HG02885 (cell line): Measurements from ENCODE around the gene C20orf204.

Experiments used
- ATAC-seq: cut with Tn5 transposase; IDR thresholded peaks from one replicate; pipeline ENCODE4 v1.9.1; 2021; ENCODE audit warnings: mild to moderate bottlenecking; ENCODE audit not compliant: unreplicated experiment, poor library complexity

Gene C20orf204

GRCh38 chr20:64025826-64026412 is 10.1 kb upstream of the C20orf204 start:
- no peak for ATAC-seq

GRCh38 chr20:64027981-64028685 is 7.8 kb upstream of the C20orf204 start:
- ATAC-seq: no peak

GRCh38 chr20:64029293-64030117 is 6.5 kb upstream of the C20orf204 start:
- no peak for ATAC-seq

GRCh38 chr20:64030371-64031134 is 5.4 kb upstream of the C20orf204 start:
- ATAC-seq: no peak

DNA sequence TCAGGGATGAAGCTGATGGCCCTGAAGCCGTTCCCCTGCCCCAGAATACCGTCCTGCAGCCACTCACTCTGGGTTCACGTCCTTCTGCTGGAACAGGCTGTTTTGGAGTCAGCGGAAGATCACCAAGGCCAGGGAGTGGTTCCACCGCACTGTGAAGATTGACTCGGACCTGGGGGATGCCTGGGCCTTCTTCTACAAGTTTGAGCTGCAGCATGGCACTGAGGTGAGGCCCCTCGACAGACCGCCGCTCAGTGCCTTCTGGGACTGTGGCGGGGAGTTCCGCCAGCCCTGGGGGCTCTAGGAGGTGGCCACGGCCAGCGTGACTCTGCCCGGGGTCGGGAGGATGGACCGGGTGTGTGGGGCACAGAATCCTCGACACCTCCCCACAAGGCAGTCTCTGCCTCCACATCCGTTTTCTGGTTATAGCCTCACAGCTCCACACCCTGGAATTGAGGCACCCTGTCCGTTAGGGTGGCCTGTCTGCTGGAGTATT is 4.1 kb upstream of the C20orf204 start:
- ATAC-seq: no peak

GRCh38 chr20:64032706-64033624 is 3.0 kb upstream of the C20orf204 start:
- no peak for ATAC-seq

GRCh38 chr20:64033981-64034493 is 1.9 kb upstream of the C20orf204 start:
- ATAC-seq: no peak

GRCh38 chr20:64035066-64035932 is 683 bp upstream of the C20orf204 start:
- ATAC-seq: no peak

GRCh38 chr20:64036346-64037198 is 590 bp downstream of the C20orf204 start:
- ATAC-seq: no peak

GRCh38 chr20:64037199-64037497 is 1.2 kb downstream of the C20orf204 start:
- no peak for ATAC-seq

DNA sequence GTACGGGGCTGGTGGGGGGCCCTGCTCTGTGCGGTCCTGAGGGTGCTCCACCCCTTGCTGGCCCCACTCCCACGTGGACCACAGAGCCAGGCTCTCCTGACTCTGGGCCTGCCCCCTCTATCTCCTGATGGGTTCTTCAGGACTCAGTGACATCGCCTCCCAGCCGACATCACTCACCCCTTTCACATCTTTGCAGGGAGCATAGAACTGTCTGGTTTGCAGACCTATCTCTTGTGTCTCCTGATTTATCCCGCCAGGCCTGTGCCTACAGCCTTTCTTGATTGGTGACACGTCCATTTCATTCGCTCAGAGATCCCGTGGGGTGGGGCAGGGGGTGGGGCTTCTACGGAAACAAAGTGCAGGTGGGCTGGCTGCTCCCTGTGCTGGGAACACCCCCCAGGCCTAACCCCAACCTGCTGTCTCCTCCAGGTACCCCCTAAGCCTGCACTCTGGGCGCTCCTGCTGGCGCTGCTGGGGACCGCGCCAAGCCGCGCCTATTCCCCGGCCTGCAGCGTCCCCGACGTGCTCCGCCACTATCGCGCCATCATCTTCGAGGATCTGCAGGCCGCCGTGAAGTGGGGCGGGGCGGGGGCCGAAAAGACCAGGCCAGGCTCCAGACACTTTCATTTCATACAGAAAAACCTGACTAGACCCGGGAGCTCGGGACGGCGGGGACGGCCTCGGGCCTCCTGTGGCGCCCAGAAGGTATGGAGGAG is 1.7 kb downstream of the C20orf204 start:
- ATAC-seq: no peak

- peak; percentile 34 for ATAC-seq
Observed at GRCh38 chr20:64038224-64038564, 2.2 kb downstream of the C20orf204 start.

DNA sequence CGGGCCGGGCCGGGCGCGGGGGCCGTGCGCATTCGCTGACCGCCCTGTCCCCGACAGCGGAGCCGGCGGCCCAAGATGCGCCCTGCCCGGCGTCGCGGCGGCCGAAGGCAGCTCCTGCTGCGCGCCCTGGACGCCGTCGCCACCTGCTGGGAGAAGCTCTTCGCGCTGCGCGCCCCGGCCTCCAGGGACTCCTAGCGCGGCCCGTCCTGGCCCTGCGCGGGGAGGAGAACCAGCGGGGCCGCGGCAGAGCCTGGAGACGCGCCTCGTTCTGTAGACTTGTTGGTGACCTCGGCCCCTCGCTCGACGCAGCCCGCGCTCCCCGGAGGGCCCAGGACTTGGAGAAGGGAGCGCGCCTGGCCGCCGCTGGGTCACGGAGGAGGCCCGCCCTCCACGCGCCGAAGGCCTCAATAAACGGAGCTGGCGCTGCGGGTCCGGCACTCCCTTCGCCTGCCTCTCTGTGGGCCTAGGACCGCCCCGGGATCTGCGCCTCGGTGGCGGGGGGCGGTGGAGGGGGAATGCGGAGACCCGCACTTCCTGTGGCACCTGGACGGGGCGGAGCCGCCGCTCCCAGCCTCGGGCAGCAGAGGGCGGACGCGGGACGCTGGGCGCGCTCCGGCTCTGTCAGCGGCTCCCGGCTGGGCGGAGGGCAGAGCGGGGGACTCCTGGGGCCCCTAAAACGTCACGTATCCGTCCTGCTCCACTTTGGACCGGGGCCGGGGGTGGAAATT is 2.7 kb downstream of the C20orf204 start:
- peak; percentile 56 for ATAC-seq

GRCh38 chr20:64039293-64040160 is 3.5 kb downstream of the C20orf204 start:
- ATAC-seq: no peak

DNA sequence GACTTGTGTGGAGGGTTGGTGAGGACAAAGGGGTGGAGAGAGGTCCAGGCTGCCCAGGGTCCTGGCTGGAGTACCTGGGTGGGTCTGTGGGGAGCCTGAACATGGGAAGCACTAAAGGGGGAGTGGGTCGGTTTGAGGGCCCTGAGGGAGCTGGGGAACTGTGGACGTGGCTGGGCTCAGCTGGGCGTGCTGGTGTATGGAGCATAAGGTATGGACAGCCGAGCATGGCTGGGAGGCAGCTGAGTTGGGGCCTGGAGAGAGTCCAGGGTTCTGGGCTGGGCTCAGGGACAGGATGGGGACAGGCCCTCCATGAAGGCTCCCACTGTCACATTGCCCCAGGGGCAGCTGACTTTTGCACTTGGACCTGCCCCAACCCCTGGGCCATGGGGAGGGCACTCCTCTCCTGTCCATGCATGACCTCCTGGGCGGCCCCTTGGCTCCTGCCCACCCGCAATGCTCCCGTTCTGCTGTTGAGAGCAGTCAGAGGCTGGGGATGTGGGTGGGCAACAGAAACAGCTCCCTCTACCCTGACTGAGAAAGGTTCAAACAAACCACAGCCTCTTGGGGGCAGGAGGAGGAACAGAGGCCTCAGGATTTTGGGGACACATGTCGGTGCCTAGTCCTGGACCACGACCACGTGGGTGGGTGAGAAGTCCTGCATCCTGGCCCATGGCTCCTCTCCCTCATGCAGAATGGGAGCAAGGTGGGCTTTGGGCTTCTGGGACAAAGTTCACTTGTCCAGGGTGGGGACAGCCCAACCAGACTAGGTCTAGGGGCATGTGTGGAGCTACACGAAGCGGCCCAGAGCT is 4.5 kb downstream of the C20orf204 start:
- ATAC-seq: no peak
